22Rv1 (cell line): ENCODE measurements around the gene NRSN1.

Experiments used
- ZFX ChIP-seq: fragments of 450-650 bp; IDR thresholded peaks from 2 replicates; pipeline ENCODE4 v1.6.1; 2017; ENCODE audit warnings: antibody characterized with exemption, borderline replicate concordance
- TF ChIP-seq, protein P1 (sequence below): fragments of 450-650 bp; IDR thresholded peaks from 2 replicates; pipeline ENCODE4 v1.5.1; 2017; ENCODE audit warnings: mild to moderate bottlenecking

DNA sequence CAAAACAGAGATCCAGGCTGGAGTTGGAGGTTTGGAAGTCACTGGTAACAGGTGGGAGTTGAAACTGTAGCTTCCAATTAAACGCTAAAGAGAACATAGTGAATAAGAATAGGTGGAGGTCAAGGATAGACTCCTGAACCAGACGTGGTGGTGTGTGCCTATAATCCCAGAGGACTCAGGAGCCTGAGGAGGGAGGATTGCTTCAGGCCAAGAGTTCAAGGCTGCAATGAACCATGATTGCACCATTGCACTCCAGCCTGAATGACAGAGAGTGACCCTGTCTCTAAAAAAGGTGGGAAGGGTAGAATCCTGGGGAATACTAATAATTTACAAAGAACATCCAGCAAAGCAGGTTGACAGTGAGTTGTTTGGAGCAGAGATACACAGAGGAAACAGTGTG is 13.6 kb downstream of the NRSN1 start:
- TF ChIP-seq, protein P1, sequence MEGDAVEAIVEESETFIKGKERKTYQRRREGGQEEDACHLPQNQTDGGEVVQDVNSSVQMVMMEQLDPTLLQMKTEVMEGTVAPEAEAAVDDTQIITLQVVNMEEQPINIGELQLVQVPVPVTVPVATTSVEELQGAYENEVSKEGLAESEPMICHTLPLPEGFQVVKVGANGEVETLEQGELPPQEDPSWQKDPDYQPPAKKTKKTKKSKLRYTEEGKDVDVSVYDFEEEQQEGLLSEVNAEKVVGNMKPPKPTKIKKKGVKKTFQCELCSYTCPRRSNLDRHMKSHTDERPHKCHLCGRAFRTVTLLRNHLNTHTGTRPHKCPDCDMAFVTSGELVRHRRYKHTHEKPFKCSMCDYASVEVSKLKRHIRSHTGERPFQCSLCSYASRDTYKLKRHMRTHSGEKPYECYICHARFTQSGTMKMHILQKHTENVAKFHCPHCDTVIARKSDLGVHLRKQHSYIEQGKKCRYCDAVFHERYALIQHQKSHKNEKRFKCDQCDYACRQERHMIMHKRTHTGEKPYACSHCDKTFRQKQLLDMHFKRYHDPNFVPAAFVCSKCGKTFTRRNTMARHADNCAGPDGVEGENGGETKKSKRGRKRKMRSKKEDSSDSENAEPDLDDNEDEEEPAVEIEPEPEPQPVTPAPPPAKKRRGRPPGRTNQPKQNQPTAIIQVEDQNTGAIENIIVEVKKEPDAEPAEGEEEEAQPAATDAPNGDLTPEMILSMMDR: no peak
- TF ChIP-seq ZFX: no peak
